Body of pancreas (tissue), 4 donors: Measurements from ENCODE around the gene IGIP.

Source experiments
- CTCF ChIP-seq, 7 experiments: fragments of 450-650 bp in 4 of 7; fragments of 200-600 bp in 3 of 7; sonication (generic) in 3 of 7; IDR thresholded peaks; one replicate each; pipeline ENCODE4 v1.5.1; 2016 to 2019; ENCODE audit warnings: antibody characterized with exemption in 7 of 7
- POLR2A ChIP-seq, 3 donors: fragments of 450-650 bp; IDR thresholded peaks; one replicate each; pipeline ENCODE4 v1.6.1; 2016; ENCODE audit warnings: antibody characterized with exemption in 3 of 3, mild to moderate bottlenecking in 2 of 3

DNA sequence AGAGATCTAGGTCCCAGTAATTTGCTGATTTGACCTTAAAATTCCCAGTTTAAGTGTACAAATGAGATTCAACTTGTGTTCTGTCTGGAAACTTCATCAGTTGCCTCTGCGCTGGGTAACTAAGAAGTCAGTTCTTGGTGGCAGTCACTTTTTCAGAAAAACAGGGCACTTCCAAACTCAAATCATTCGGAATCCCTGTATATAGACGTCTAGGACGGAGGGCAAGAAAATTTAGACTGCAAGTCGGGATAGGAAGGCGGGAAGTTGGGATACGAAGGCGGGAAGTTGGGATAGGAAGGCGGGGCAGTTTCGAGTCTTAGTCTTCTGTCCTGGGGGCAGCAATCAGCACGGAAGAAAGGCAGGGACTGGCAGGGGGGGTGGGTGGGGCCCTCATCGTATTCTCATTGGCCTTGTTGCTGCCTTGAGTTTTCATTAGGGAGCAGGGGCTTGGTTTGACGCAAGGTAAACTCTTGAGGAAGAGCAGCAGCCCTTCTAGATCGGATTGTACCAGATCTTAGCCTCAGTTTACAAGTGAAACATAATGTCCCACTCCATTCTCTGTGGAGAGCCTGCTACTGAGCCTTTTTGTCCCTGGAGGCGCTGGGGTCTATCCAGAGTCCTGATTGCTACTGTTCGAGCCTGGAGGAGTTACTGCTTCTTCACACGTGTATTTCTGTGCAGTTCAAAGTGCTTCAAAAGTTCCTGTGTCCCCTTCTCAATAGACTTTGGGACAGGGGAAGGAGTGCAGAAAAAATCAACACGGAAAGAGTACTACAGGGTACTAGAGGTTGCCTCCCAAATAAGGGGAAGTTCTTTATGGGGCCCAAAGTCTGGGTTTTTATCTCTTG lies 14.5 kb upstream of the IGIP start:
- TF ChIP-seq CTCF (IDR thresholded peaks at IDR 0.05) (no peak), POLR2A (IDR thresholded peaks at IDR 0.05) (no peak)
